ENCODE measurements around the gene RPL37.
"Not testable (repeated sequence)": the region's sequence is repeated elsewhere in the genome, so short reads cannot be mapped to it uniquely, and the experiment has no call there.

RPL37 gene

GRCh38 chr5:40829748-40830533 is 5.1 kb downstream of the RPL37 start:
- Histone ChIP-seq H4K20me1 (peaks cover 86 to 98% (median 93%) of the 10 kb centered on the region in 11 experiments), H3K4me1 (peaks cover 28 to 53% (median 34%) of the 10 kb centered on the region in 10 experiments), H3K9me3 (replicated peaks in 1 of 11) (no peaks in the 10 kb centered on the region), H3K4me3 (no peak overlapping the region; a peak in 1 of 20 replicates), H3K27ac (peak overlapping the region in 2 of 11 experiments; percentile 18 to 36; a peak in 2 of 22 replicates), H3K9ac (peak overlapping the region in 2 of 11 experiments; percentile 21 to 29; a peak in 3 of 22 replicates), H3K36me3 (peaks cover 90 to 98% (median 95%) of the 10 kb centered on the region in 11 experiments), H3K4me2 (peak overlapping the region in 6 of 11 experiments; percentile 0 to 98 (median 97); a peak in 6 of 22 replicates), H3K27me3 (no peaks in the 10 kb centered on the region)
- TF ChIP-seq Cebpa-rat (IDR thresholded peaks at IDR 0.05): no peak

- Histone ChIP-seq H3K4me3 (no peak overlapping the region), H4K20me1 (peaks cover 91 to 100% (median 100%) of the 10 kb centered on the region in 11 experiments), H3K4me2 (0 out of 22 replicates have a peak overlapping the region, but pooled peaks of 1 of the 11 experiments have one; percentile 1), H3K27ac (no peak overlapping the region), H3K27me3 (no peaks in the 10 kb centered on the region), H3K9me3 (replicated peaks in 1 of 11) (no peaks in the 10 kb centered on the region), H3K4me1 (peaks cover 28 to 53% (median 34%) of the 10 kb centered on the region in 10 experiments), H3K9ac (no peak overlapping the region), H3K36me3 (peaks cover 85 to 94% (median 89%) of the 10 kb centered on the region in 11 experiments)
- TF ChIP-seq Cebpa-rat (IDR thresholded peaks at IDR 0.05): no peak
Measured at GRCh38 chr5:40828690-40829661, 6.0 kb downstream of the RPL37 start.

- H3K36me3 ChIP-seq: peaks cover 77 to 86% (median 80%) of the 10 kb centered on the region in 11 experiments
- no peak overlapping the region for H3K4me3 ChIP-seq
- no peak overlapping the region for H3K4me2 ChIP-seq
- peaks cover 83 to 100% (median 98%) of the 10 kb centered on the region in 11 experiments for H4K20me1 ChIP-seq
- H3K27me3 ChIP-seq: no peaks in the 10 kb centered on the region
- no peak overlapping the region for H3K27ac ChIP-seq
- no peak for TF ChIP-seq Cebpa-rat (IDR thresholded peaks at IDR 0.05)
- H3K4me1 ChIP-seq: peaks cover 21 to 46% (median 27%) of the 10 kb centered on the region in 10 experiments
- H3K9me3 ChIP-seq (replicated peaks in 1 of 11): no peaks in the 10 kb centered on the region
- no peak overlapping the region for H3K9ac ChIP-seq
Measured at GRCh38 chr5:40828021-40828631, 6.9 kb downstream of the RPL37 start.

GRCh38 chr5:40827188-40827977 is 7.6 kb downstream of the RPL37 start:
- Histone ChIP-seq H3K27me3 (no peaks in the 10 kb centered on the region), H3K27ac (no peak overlapping the region), H3K4me2 (no peak overlapping the region), H3K9me3 (replicated peaks in 1 of 11) (no peaks in the 10 kb centered on the region), H4K20me1 (peaks cover 75 to 99% (median 92%) of the 10 kb centered on the region in 11 experiments), H3K4me1 (peaks cover 13 to 39% (median 20%) of the 10 kb centered on the region in 10 experiments), H3K4me3 (no peak overlapping the region), H3K9ac (no peak overlapping the region), H3K36me3 (peaks cover 70 to 84% (median 73%) of the 10 kb centered on the region in 11 experiments)
- TF ChIP-seq Cebpa-rat (IDR thresholded peaks at IDR 0.05): no peak

GRCh38 chr5:40826489-40827187 is 8.4 kb downstream of the RPL37 start:
- Histone ChIP-seq H3K36me3 (peaks cover 63 to 84% (median 70%) of the 10 kb centered on the region in 11 experiments), H4K20me1 (peaks cover 68 to 96% (median 84%) of the 10 kb centered on the region in 11 experiments; a peak in 21 of 22 replicates), H3K9me3 (replicated peaks in 1 of 11) (no peaks in the 10 kb centered on the region), H3K4me2 (no peak overlapping the region), H3K4me1 (peaks cover 6 to 31% (median 12%) of the 10 kb centered on the region in 10 experiments; a peak in 18 of 20 replicates), H3K27ac (peak overlapping the region in 2 of 11 experiments; percentile 3 to 5; a peak in 3 of 22 replicates), H3K27me3 (no peaks in the 10 kb centered on the region), H3K4me3 (no peak overlapping the region), H3K9ac (no peak overlapping the region; a peak in 1 of 22 replicates)
- no peak for TF ChIP-seq Cebpa-rat (IDR thresholded peaks at IDR 0.05)

GRCh38 chr5:40825461-40826043 is 9.5 kb downstream of the RPL37 start:
- not testable (repeated sequence) for H3K9ac ChIP-seq; H3K27ac ChIP-seq; H3K9me3 ChIP-seq (replicated peaks in 1 of 11); H3K4me2 ChIP-seq; H3K27me3 ChIP-seq; H3K4me3 ChIP-seq
- H3K4me1 ChIP-seq: peaks cover 0 to 20% (median 3%) of the 10 kb centered on the region in 10 experiments; a peak in 7 of 20 replicates
- H3K36me3 ChIP-seq: peaks cover 52 to 84% (median 61%) of the 10 kb centered on the region in 11 experiments
- H4K20me1 ChIP-seq: peaks cover 57 to 85% (median 73%) of the 10 kb centered on the region in 11 experiments; a peak in 21 of 22 replicates

- H3K9ac ChIP-seq: no peak overlapping the region
- no peaks in the 10 kb centered on the region for H3K27me3 ChIP-seq
- no peak overlapping the region for H3K27ac ChIP-seq
- H3K9me3 ChIP-seq (replicated peaks in 1 of 11): no peaks in the 10 kb centered on the region
- H3K36me3 ChIP-seq: peaks cover 31 to 67% (median 40%) of the 10 kb centered on the region in 11 experiments
- no peak overlapping the region for H3K4me2 ChIP-seq
- no peak overlapping the region for H3K4me3 ChIP-seq
- TF ChIP-seq Cebpa-rat (IDR thresholded peaks at IDR 0.05): no peak
- H3K4me1 ChIP-seq: 0 out of 20 replicates have a peak, but pooled peaks cover 0 to 2% (median 0%) of the 10 kb centered on the region in 10 experiments
- H4K20me1 ChIP-seq: peaks cover 36 to 64% (median 52%) of the 10 kb centered on the region in 11 experiments; a peak in 21 of 22 replicates
Measured at GRCh38 chr5:40823459-40823858, 11.6 kb downstream of the RPL37 start.
